Hepatocyte (in vitro differentiated cells): ENCODE data around the gene ADIG.

Source experiments
- EZH2 ChIP-seq: fragments of 200-600 bp; sonication (generic); IDR thresholded peaks from 2 replicates; pipeline ENCODE4 v1.6.1; 2016; ENCODE audit warnings: antibody characterized with exemption, mild to moderate bottlenecking, borderline replicate concordance
- EZH2phosphoT487 ChIP-seq: fragments of 200-600 bp; sonication (generic); IDR thresholded peaks from one replicate; pipeline ENCODE4 v1.6.1; 2018; ENCODE audit warnings: antibody characterized with exemption, mild to moderate bottlenecking, low read depth, moderate library complexity; ENCODE audit not compliant: unreplicated experiment, severe bottlenecking
- TF ChIP-seq, protein P1 (sequence below): fragments of 200-600 bp; sonication (generic); IDR thresholded peaks from 2 replicates; pipeline ENCODE4 v1.5.1; 2016; ENCODE audit warnings: antibody characterized with exemption, mild to moderate bottlenecking; ENCODE audit not compliant: poor library complexity

- TF ChIP-seq, protein P1, sequence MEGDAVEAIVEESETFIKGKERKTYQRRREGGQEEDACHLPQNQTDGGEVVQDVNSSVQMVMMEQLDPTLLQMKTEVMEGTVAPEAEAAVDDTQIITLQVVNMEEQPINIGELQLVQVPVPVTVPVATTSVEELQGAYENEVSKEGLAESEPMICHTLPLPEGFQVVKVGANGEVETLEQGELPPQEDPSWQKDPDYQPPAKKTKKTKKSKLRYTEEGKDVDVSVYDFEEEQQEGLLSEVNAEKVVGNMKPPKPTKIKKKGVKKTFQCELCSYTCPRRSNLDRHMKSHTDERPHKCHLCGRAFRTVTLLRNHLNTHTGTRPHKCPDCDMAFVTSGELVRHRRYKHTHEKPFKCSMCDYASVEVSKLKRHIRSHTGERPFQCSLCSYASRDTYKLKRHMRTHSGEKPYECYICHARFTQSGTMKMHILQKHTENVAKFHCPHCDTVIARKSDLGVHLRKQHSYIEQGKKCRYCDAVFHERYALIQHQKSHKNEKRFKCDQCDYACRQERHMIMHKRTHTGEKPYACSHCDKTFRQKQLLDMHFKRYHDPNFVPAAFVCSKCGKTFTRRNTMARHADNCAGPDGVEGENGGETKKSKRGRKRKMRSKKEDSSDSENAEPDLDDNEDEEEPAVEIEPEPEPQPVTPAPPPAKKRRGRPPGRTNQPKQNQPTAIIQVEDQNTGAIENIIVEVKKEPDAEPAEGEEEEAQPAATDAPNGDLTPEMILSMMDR, result no peak
- TF ChIP-seq EZH2 (no peak), EZH2phosphoT487 (no peak)
Measured at GRCh38 chr20:38563802-38564431, 17.1 kb upstream of the ADIG start.
